CD14-positive monocyte (primary cell): ENCODE data around the gene NPAS3. TPM values are rescaled to one million over a fixed set of nuclear protein-coding genes. Genes with fewer than 3 reads are reported as not detected.
A peak's percentile ranks its signal among the peaks of the same experiment; 100 is the strongest.

Experiments
- DNase-seq, 3 donors: peaks; one replicate each; pipeline ENCODE4 v3.0.0-alpha.2; 2011 to 2022
- H2AFZ ChIP-seq: 2 replicates; pipeline ENCODE4 v1.6.0; 2012; ENCODE audit warnings: mild to moderate bottlenecking, low read depth, low read length, inconsistent platforms; ENCODE audit not compliant: insufficient read depth, poor library complexity, severe bottlenecking
- H3K27ac ChIP-seq, 2 donors: 1 replicate in 1 of 2; 2 replicates in 1 of 2; pipeline ENCODE4 v1.5.1; 2012 to 2013; ENCODE audit warnings: low read length in 2 of 2, control low read depth in 1 of 2, inconsistent platforms in 1 of 2, low read depth in 1 of 2, mild to moderate bottlenecking in 1 of 2
- H3K27me3 ChIP-seq, 2 donors: one replicate each; pipeline versions ENCODE4 v1.6.0 to v1.6.1; 2011 to 2013; ENCODE audit warnings: low read length in 2 of 2; ENCODE audit not compliant: control insufficient read depth in 2 of 2, insufficient read depth in 2 of 2
- H3K36me3 ChIP-seq, 2 donors: replicated peaks in 1 of 2; 1 replicate in 1 of 2; 2 replicates in 1 of 2; pipeline versions ENCODE4 v1.5.1 to v1.6.1; 2012 to 2013; ENCODE audit warnings: low read length in 2 of 2, control low read depth in 1 of 2, inconsistent platforms in 1 of 2, mild to moderate bottlenecking in 1 of 2; ENCODE audit not compliant: insufficient read depth in 2 of 2, control insufficient read depth in 1 of 2
- H3K4me1 ChIP-seq, 2 donors: 1 replicate in 1 of 2; 2 replicates in 1 of 2; pipeline versions ENCODE4 v1.5.1 to v1.6.1; 2012 to 2013; ENCODE audit warnings: low read length in 2 of 2, control low read depth in 1 of 2, inconsistent platforms in 1 of 2, mild to moderate bottlenecking in 1 of 2, moderate library complexity in 1 of 2; ENCODE audit not compliant: insufficient read depth in 2 of 2, control insufficient read depth in 1 of 2
- H3K4me2 ChIP-seq: replicated peaks from 2 replicates; pipeline ENCODE3; 2012; ENCODE audit warnings: low read length, moderate library complexity, mild to moderate bottlenecking; ENCODE audit not compliant: poor library complexity, severe bottlenecking; ENCODE audit errors: extremely low read depth
- H3K4me3 ChIP-seq, 3 experiments: fragments of 200-600 bp in 1 of 3; sonication (generic) in 1 of 3; replicated peaks in 1 of 3; 1 replicate in 2 of 3; 2 replicates in 1 of 3; pipeline ENCODE4 v1.5.1; 2011 to 2013; ENCODE audit warnings: low read length in 3 of 3, mild to moderate bottlenecking in 3 of 3, control low read depth in 2 of 3, low read depth in 2 of 3, inconsistent platforms in 1 of 3, moderate library complexity in 1 of 3
- H3K79me2 ChIP-seq: 2 replicates; pipeline ENCODE4 v1.6.0; 2012; ENCODE audit warnings: mild to moderate bottlenecking, control low read depth, inconsistent platforms, low read length, moderate library complexity; ENCODE audit not compliant: insufficient read depth
- H3K9ac ChIP-seq: 2 replicates; pipeline ENCODE4 v1.6.0; 2017; ENCODE audit warnings: low read length, mild to moderate bottlenecking; ENCODE audit not compliant: insufficient read depth, poor library complexity, severe bottlenecking
- H3K9me3 ChIP-seq, 2 donors: replicated peaks in 1 of 2; 1 replicate in 1 of 2; 2 replicates in 1 of 2; pipeline versions ENCODE4 v1.5.1 to v1.6.1; 2012 to 2013; ENCODE audit warnings: low read length in 2 of 2, control low read depth in 1 of 2; ENCODE audit not compliant: control insufficient read depth in 1 of 2, insufficient read depth in 1 of 2
- H4K20me1 ChIP-seq: 2 replicates; pipeline ENCODE4 v1.6.0; 2012; ENCODE audit warnings: mild to moderate bottlenecking, low read length, control low read depth, moderate library complexity; ENCODE audit not compliant: insufficient read depth
- H3K27ac Mint-ChIP-seq, 7 donors: one replicate each; pipeline ENCODE4 v1.8.0; 2020; ENCODE audit warnings: mild to moderate bottlenecking in 7 of 7, mixed read lengths in 7 of 7, moderate library complexity in 6 of 7, inconsistent platforms in 2 of 7
- H3K27me3 Mint-ChIP-seq, 3 donors: one replicate each; pipeline ENCODE4 v1.8.0; 2021 to 2022; ENCODE audit warnings: low read depth in 3 of 3, mild to moderate bottlenecking in 3 of 3, mixed read lengths in 3 of 3, moderate library complexity in 3 of 3, inconsistent platforms in 1 of 3
- H3K36me3 Mint-ChIP-seq, 2 donors: one replicate each; pipeline ENCODE4 v1.8.0; 2020; ENCODE audit warnings: mixed read lengths in 2 of 2, inconsistent platforms in 1 of 2, mild to moderate bottlenecking in 1 of 2
- H3K4me1 Mint-ChIP-seq: one replicate; pipeline ENCODE4 v1.8.0; 2020; ENCODE audit warnings: mild to moderate bottlenecking, mixed read lengths
- H3K4me3 Mint-ChIP-seq, 2 donors: one replicate each; pipeline ENCODE4 v1.8.0; 2020; ENCODE audit warnings: mild to moderate bottlenecking in 2 of 2, mixed read lengths in 2 of 2, moderate library complexity in 1 of 2
- H3K9me3 Mint-ChIP-seq, 7 donors: one replicate each; pipeline ENCODE4 v1.8.0; 2020 to 2022; ENCODE audit warnings: mixed read lengths in 7 of 7, mild to moderate bottlenecking in 6 of 7, moderate library complexity in 6 of 7, inconsistent platforms in 2 of 7
- CTCF ChIP-seq: fragments of 200-600 bp; IDR thresholded peaks from one replicate; pipeline ENCODE4 v1.8.0; 2022; ENCODE audit warnings: antibody characterized with exemption, mild to moderate bottlenecking
- WGBS: methylation state at CpG from one replicate; pipeline ENCODE4 v1.1.5; 2013; ENCODE audit warnings: missing lambda C conversion rate; ENCODE audit not compliant: insufficient coverage; 5-methylcytosine and 5-hydroxymethylcytosine counted together
- intact Hi-C, 2 donors: fragments of 100-400 bp; cut with micrococcal nuclease; formaldehyde crosslinking; loops; one replicate each; pipeline versions ENCODE4 v1.15.0 to v1.15.1; 2023
- polyA plus RNA-seq, 3 donors: library from polyadenylated mRNA; depleted of rRNA in 1 of 3; unstranded in 2 of 3; stranded (reverse) in 1 of 3; fragments of 300-500 nt in 2 of 3; fragments of >200 nt in 1 of 3; fragmentation: Illumina TruSeq in 2 of 3; gene quantifications; 1 replicate in 2 of 3; 2 replicates in 1 of 3; pipeline ENCODE4 v1.2.3, GENCODE V29; 2012 to 2021

Gene NPAS3
- polyA plus RNA-seq, 3 donors: not detected

- H3K4me3 Mint-ChIP-seq: no peak overlapping the region
- no peak overlapping the region for H3K4me2 ChIP-seq
- intact Hi-C loops: no loop called here
- H3K9me3 ChIP-seq: no peaks in the 10 kb centered on the region
- whole genome bisulfite sequencing: no CpG with 5 or more reads among the region's 2 CpGs
- no peaks in the 10 kb centered on the region for H3K4me1 Mint-ChIP-seq
- H3K36me3 ChIP-seq: no peaks in the 10 kb centered on the region
- TF ChIP-seq CTCF: no peak
- no peaks in the 10 kb centered on the region for H3K79me2 ChIP-seq
- peaks cover 0 to 8% (median 0%) of the 10 kb centered on the region in 7 donors for H3K9me3 Mint-ChIP-seq
- H2AFZ ChIP-seq: no peak overlapping the region
- H3K27me3 Mint-ChIP-seq: peaks cover 2 to 5% (median 5%) of the 10 kb centered on the region in 3 donors
- no peaks in the 10 kb centered on the region for H4K20me1 ChIP-seq
- H3K4me1 ChIP-seq: no peaks in the 10 kb centered on the region
- no peak overlapping the region for H3K9ac ChIP-seq
- no peak overlapping the region for H3K27ac ChIP-seq
- no peak overlapping the region for H3K27ac Mint-ChIP-seq
- no peaks in the 10 kb centered on the region for H3K27me3 ChIP-seq
- no peak for DNase-seq
- H3K36me3 Mint-ChIP-seq: no peaks in the 10 kb centered on the region
- no peak overlapping the region for H3K4me3 ChIP-seq
Measured at GRCh38 chr14:33271891-33272290, 333.2 kb downstream of the NPAS3 start.

GRCh38 chr14:33273978-33274377 is 335.3 kb downstream of the NPAS3 start:
- Histone ChIP-seq H3K36me3 (no peaks in the 10 kb centered on the region), H3K27ac (no peak overlapping the region), H3K4me2 (no peak overlapping the region), H2AFZ (no peak overlapping the region), H3K4me1 (no peaks in the 10 kb centered on the region), H3K9ac (no peak overlapping the region), H3K27me3 (no peaks in the 10 kb centered on the region), H3K4me3 (no peak overlapping the region), H3K9me3 (no peaks in the 10 kb centered on the region), H4K20me1 (no peaks in the 10 kb centered on the region), H3K79me2 (no peaks in the 10 kb centered on the region)
- Mint-ChIP-seq H3K4me1 (no peaks in the 10 kb centered on the region), H3K27me3 (peaks cover 2 to 6% (median 5%) of the 10 kb centered on the region in 3 donors), H3K4me3 (no peak overlapping the region), H3K36me3 (no peaks in the 10 kb centered on the region), H3K27ac (peak overlapping the region in 1 of 7 donors; percentile 35), H3K9me3 (peaks cover 0 to 6% (median 0%) of the 10 kb centered on the region in 7 donors)
- 89% methylated on average over 2 of the region's 4 CpGs for WGBS
- intact Hi-C loops: no loop called here
- no peak for DNase-seq
- no peak for TF ChIP-seq CTCF
